Measurements from ENCODE around the gene GPRC5B. TPM values are rescaled to one million over a fixed set of nuclear protein-coding genes. Genes with fewer than 3 reads are reported as not detected.

Gene GPRC5B
- total and polyA plus RNA-seq, 2 donors (not counting 1 experiment from before 2014, with no cell fraction given) = 4.3 to 4.5 TPM

DNA sequence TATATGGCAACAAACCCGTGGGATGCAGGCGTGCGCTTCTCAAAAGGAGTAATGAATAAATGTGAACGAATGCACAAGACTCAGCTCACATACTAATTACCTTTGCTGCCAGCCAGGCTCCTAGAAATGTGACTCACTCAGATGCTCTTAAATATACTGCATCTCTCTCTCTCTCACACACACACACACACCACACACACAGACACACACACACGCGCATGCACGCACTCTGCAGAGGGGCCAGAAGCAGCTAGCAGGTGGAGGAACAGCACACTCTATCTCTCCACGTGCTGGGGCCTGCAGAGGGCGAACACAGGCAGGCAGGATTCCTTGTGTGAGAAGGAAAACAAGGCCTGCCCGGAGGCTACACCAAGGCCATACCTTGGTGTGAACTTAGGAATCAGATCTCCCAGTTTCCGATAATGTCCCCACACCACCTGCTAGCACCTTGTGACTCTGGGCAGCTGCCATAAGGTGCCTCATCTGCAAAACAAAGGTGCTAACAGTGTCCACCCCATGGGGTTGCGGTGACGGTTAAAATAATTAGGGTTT is 5.3 kb downstream of the GPRC5B start:
- Histone ChIP-seq H3K4me3 (replicated peaks in 1 of 4; ENCODE audit: control extremely low read depth in 1 of 4, insufficient read depth in 1 of 4, low read depth in 3 of 4, low read length in 4 of 4) (no peak overlapping the region), H3K27ac (ENCODE audit: insufficient read depth, low read length) (no peak overlapping the region), H3K9me3 (ENCODE audit: control insufficient read depth, insufficient read depth, low read depth, low read length) (no peaks in the 10 kb centered on the region), H3K4me1 (ENCODE audit: control insufficient read depth, extremely low read depth, insufficient read depth, low read length) (no peaks in the 10 kb centered on the region), H3K9ac (ENCODE audit: insufficient read depth, low read length) (no peak overlapping the region), H4K20me1 (ENCODE audit: control insufficient read depth, extremely low read depth, insufficient read depth, low read length) (no peaks in the 10 kb centered on the region), H3K27me3 (ENCODE audit: control insufficient read depth, insufficient read depth, low read length) (peaks cover 10% of the 10 kb centered on the region), H3K79me2 (ENCODE audit: control insufficient read depth, insufficient read depth, low read length) (no peaks in the 10 kb centered on the region), H2AFZ (ENCODE audit: low read length) (no peak overlapping the region), H3K4me2 (ENCODE audit: extremely low read depth, insufficient read depth, low read length) (no peak overlapping the region), H3K36me3 (ENCODE audit: control insufficient read depth, insufficient read depth, low read length) (no peaks in the 10 kb centered on the region)
- TF ChIP-seq EZH2 (IDR thresholded peaks at IDR 0.05; ENCODE audit: low read length, missing control alignments) = no peak
- TF ChIP-seq, protein P1, sequence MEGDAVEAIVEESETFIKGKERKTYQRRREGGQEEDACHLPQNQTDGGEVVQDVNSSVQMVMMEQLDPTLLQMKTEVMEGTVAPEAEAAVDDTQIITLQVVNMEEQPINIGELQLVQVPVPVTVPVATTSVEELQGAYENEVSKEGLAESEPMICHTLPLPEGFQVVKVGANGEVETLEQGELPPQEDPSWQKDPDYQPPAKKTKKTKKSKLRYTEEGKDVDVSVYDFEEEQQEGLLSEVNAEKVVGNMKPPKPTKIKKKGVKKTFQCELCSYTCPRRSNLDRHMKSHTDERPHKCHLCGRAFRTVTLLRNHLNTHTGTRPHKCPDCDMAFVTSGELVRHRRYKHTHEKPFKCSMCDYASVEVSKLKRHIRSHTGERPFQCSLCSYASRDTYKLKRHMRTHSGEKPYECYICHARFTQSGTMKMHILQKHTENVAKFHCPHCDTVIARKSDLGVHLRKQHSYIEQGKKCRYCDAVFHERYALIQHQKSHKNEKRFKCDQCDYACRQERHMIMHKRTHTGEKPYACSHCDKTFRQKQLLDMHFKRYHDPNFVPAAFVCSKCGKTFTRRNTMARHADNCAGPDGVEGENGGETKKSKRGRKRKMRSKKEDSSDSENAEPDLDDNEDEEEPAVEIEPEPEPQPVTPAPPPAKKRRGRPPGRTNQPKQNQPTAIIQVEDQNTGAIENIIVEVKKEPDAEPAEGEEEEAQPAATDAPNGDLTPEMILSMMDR (conservative IDR thresholded peaks at IDR 0.05 in 1 of 2, IDR thresholded peaks at IDR 0.05 in 1 of 2; ENCODE audit: low read depth in 1 of 2, low read length in 2 of 2) = no peak
- peak in 1 of 2 donors; percentile 84 for DNase-seq (ENCODE audit: low read depth in 2 of 2)

- no peak overlapping the region for H3K4me2 ChIP-seq (ENCODE audit: extremely low read depth, insufficient read depth, low read length)
- no peak overlapping the region for H3K9ac ChIP-seq (ENCODE audit: insufficient read depth, low read length)
- H3K4me1 ChIP-seq (ENCODE audit: control insufficient read depth, extremely low read depth, insufficient read depth, low read length) = no peaks in the 10 kb centered on the region
- H2AFZ ChIP-seq (ENCODE audit: low read length) = no peak overlapping the region
- no peak for DNase-seq (ENCODE audit: low read depth in 2 of 2)
- H3K4me3 ChIP-seq (replicated peaks in 1 of 4; ENCODE audit: control extremely low read depth in 1 of 4, insufficient read depth in 1 of 4, low read depth in 3 of 4, low read length in 4 of 4) = no peak overlapping the region
- no peaks in the 10 kb centered on the region for H4K20me1 ChIP-seq (ENCODE audit: control insufficient read depth, extremely low read depth, insufficient read depth, low read length)
- H3K79me2 ChIP-seq (ENCODE audit: control insufficient read depth, insufficient read depth, low read length) = no peaks in the 10 kb centered on the region
- no peaks in the 10 kb centered on the region for H3K36me3 ChIP-seq (ENCODE audit: control insufficient read depth, insufficient read depth, low read length)
- H3K9me3 ChIP-seq (ENCODE audit: control insufficient read depth, insufficient read depth, low read depth, low read length) = no peaks in the 10 kb centered on the region
- H3K27me3 ChIP-seq (ENCODE audit: control insufficient read depth, insufficient read depth, low read length) = peaks cover 10% of the 10 kb centered on the region
- TF ChIP-seq EZH2 (IDR thresholded peaks at IDR 0.05; ENCODE audit: low read length, missing control alignments) = no peak
- TF ChIP-seq, protein P1 (conservative IDR thresholded peaks at IDR 0.05 in 1 of 2, IDR thresholded peaks at IDR 0.05 in 1 of 2; ENCODE audit: low read depth in 1 of 2, low read length in 2 of 2) = no peak
- no peak overlapping the region for H3K27ac ChIP-seq (ENCODE audit: insufficient read depth, low read length)
Observed at GRCh38 chr16:19878757-19879156, 5.9 kb downstream of the GPRC5B start.

DNA sequence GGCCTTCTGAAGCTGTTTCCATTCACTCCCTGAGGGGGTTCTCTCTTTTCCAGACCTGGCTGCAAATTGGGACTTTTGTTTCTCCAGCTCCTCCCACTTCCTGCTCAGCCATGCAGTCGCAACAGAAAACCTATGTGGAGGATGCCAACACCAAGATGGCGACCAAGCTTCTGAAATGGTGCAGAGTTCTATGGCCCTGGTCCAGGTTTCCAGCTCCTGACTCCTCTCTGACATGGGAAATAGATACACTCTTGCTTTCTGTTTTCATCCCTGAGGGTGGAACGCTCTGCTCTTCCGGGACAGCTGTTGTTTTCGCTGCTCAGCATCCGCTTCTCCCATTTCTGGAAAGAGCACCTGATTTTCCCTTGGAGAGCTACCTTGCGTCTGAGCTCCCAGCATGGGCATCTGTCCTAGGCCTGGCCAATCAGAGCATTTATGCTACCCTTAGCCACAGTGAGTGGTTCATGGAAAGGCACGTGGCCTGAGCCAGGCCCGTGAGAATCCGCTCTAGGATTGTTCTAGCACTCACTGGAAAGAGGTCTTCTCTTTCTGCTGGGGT is 8.1 kb downstream of the GPRC5B start:
- no peaks in the 10 kb centered on the region for H3K27me3 ChIP-seq (ENCODE audit: control insufficient read depth, insufficient read depth, low read length)
- no peaks in the 10 kb centered on the region for H3K36me3 ChIP-seq (ENCODE audit: control insufficient read depth, insufficient read depth, low read length)
- no peak overlapping the region for H2AFZ ChIP-seq (ENCODE audit: low read length)
- TF ChIP-seq, protein P1 (conservative IDR thresholded peaks at IDR 0.05 in 1 of 2, IDR thresholded peaks at IDR 0.05 in 1 of 2; ENCODE audit: low read depth in 1 of 2, low read length in 2 of 2) = no peak
- no peak for TF ChIP-seq EZH2 (IDR thresholded peaks at IDR 0.05; ENCODE audit: low read length, missing control alignments)
- H3K9me3 ChIP-seq (ENCODE audit: control insufficient read depth, insufficient read depth, low read depth, low read length) = no peaks in the 10 kb centered on the region
- H3K4me1 ChIP-seq (ENCODE audit: control insufficient read depth, extremely low read depth, insufficient read depth, low read length) = no peaks in the 10 kb centered on the region
- no peak for DNase-seq (ENCODE audit: low read depth in 2 of 2)
- H3K4me2 ChIP-seq (ENCODE audit: extremely low read depth, insufficient read depth, low read length) = no peak overlapping the region
- H3K4me3 ChIP-seq (replicated peaks in 1 of 4; ENCODE audit: control extremely low read depth in 1 of 4, insufficient read depth in 1 of 4, low read depth in 3 of 4, low read length in 4 of 4) = no peak overlapping the region
- H3K9ac ChIP-seq (ENCODE audit: insufficient read depth, low read length) = no peak overlapping the region
- no peaks in the 10 kb centered on the region for H4K20me1 ChIP-seq (ENCODE audit: control insufficient read depth, extremely low read depth, insufficient read depth, low read length)
- H3K27ac ChIP-seq (ENCODE audit: insufficient read depth, low read length) = no peak overlapping the region
- H3K79me2 ChIP-seq (ENCODE audit: control insufficient read depth, insufficient read depth, low read length) = no peaks in the 10 kb centered on the region
